Osteoblast (primary cell): ENCODE data around the gene ARHGAP40. TPM values are rescaled to one million over a fixed set of nuclear protein-coding genes. Genes with fewer than 3 reads are reported as not detected.

Experiments
- DNase-seq: peaks from one replicate; pipeline ENCODE4 v3.0.0; 2011; ENCODE audit warnings: low spot score, mixed read lengths; ENCODE audit not compliant: insufficient read length; ENCODE audit errors: missing footprints
- H2AFZ ChIP-seq: 2 replicates; pipeline ENCODE4 v1.6.0; 2011; ENCODE audit warnings: mild to moderate bottlenecking, low read length
- H3K27ac ChIP-seq: 2 replicates; pipeline ENCODE4 v1.5.1; 2011; ENCODE audit warnings: mild to moderate bottlenecking, low read depth, low read length, moderate library complexity
- H3K27me3 ChIP-seq: 2 replicates; pipeline ENCODE4 v1.6.0; 2012; ENCODE audit warnings: mild to moderate bottlenecking, control low read depth, inconsistent platforms, low read length, moderate library complexity; ENCODE audit not compliant: insufficient read depth
- H3K36me3 ChIP-seq: 2 replicates; pipeline ENCODE4 v1.5.1; 2011; ENCODE audit warnings: mild to moderate bottlenecking, low read length, control low read depth, moderate library complexity; ENCODE audit not compliant: insufficient read depth
- H3K4me1 ChIP-seq: 2 replicates; pipeline ENCODE4 v1.5.1; 2011; ENCODE audit warnings: mild to moderate bottlenecking, low read length, control low read depth, moderate library complexity; ENCODE audit not compliant: insufficient read depth
- H3K4me2 ChIP-seq: 2 replicates; pipeline ENCODE4 v1.6.0; 2011; ENCODE audit warnings: mild to moderate bottlenecking, low read length; ENCODE audit not compliant: insufficient read depth
- H3K4me3 ChIP-seq: fragments of 200-600 bp; sonication (generic); 3 replicates; pipeline ENCODE4 v1.5.1; 2012; ENCODE audit warnings: mild to moderate bottlenecking, low read length, inconsistent platforms; ENCODE audit not compliant: insufficient read depth
- H3K79me2 ChIP-seq: 2 replicates; pipeline ENCODE4 v1.6.0; 2012; ENCODE audit warnings: mild to moderate bottlenecking, low read length, control low read depth, inconsistent platforms; ENCODE audit not compliant: insufficient read depth
- H3K9me3 ChIP-seq: 2 replicates; pipeline ENCODE4 v1.5.1; 2011; ENCODE audit warnings: low read depth, low read length, control low read depth
- H4K20me1 ChIP-seq: 2 replicates; pipeline ENCODE4 v1.6.0; 2012; ENCODE audit warnings: mild to moderate bottlenecking, low read length, control low read depth; ENCODE audit not compliant: insufficient read depth
- total RNA-seq: library from RNA; depleted of rRNA; stranded (reverse); fragments of >200 nt; gene quantifications from 2 replicates; pipeline ENCODE4 v1.2.3, GENCODE V29; 2012
- TF ChIP-seq, protein P1 (sequence below): IDR thresholded peaks from 2 replicates; pipeline ENCODE4 v1.5.1; 2011; ENCODE audit warnings: mild to moderate bottlenecking, low read depth, low read length, moderate library complexity; ENCODE audit errors: extremely low read depth

Gene ARHGAP40
- total RNA-seq, 1 donor = not detected

DNA sequence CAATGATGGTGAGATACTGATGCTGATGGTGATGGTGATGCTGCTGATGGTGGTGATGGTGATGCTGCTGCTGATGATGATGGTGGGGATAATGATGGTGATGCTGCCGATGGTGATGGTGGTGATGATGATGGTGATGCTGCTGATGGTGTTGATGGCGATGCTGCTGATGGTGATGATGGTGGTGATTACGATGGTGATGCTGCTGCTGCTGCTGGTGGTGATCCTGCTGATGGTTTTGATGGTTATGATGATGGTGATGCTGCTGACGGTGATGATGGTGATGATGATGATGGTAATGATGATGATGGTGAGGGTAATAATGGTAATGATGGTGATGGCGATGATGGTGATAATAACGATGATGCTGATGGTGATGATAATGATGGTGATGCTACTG is 50.0 kb downstream of the ARHGAP40 start:
- Histone ChIP-seq H3K9me3 (no peaks in the 10 kb centered on the region), H2AFZ (no peak overlapping the region), H3K27me3 (peaks cover 22% of the 10 kb centered on the region), H3K27ac (no peak overlapping the region), H4K20me1 (no peaks in the 10 kb centered on the region), H3K36me3 (no peaks in the 10 kb centered on the region), H3K79me2 (no peaks in the 10 kb centered on the region), H3K4me3 (no peak overlapping the region), H3K4me1 (no peaks in the 10 kb centered on the region), H3K4me2 (no peak overlapping the region)
- DNase-seq = no peak
- TF ChIP-seq, protein P1, sequence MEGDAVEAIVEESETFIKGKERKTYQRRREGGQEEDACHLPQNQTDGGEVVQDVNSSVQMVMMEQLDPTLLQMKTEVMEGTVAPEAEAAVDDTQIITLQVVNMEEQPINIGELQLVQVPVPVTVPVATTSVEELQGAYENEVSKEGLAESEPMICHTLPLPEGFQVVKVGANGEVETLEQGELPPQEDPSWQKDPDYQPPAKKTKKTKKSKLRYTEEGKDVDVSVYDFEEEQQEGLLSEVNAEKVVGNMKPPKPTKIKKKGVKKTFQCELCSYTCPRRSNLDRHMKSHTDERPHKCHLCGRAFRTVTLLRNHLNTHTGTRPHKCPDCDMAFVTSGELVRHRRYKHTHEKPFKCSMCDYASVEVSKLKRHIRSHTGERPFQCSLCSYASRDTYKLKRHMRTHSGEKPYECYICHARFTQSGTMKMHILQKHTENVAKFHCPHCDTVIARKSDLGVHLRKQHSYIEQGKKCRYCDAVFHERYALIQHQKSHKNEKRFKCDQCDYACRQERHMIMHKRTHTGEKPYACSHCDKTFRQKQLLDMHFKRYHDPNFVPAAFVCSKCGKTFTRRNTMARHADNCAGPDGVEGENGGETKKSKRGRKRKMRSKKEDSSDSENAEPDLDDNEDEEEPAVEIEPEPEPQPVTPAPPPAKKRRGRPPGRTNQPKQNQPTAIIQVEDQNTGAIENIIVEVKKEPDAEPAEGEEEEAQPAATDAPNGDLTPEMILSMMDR = no peak

DNA sequence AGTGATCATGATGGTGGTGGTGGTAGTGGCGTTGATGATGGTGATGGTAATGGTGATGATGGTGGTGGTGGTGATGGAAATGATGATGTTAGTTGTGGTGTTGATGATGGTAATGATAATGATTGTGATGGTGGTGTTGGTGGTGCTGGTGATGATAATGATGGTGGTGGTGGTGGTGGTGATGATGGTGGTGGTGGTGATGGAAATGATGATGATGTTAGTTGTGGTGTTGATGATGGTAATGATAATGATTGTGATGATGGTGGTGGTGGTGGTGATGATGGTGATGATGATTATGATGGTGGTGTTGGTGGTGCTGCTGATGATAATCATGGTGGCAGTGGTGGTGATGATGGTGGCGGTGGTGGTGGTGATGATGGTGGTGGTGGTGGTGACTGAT is 51.4 kb downstream of the ARHGAP40 start:
- no peaks in the 10 kb centered on the region for H3K9me3 ChIP-seq
- no peak overlapping the region for H3K4me2 ChIP-seq
- H3K4me1 ChIP-seq = no peaks in the 10 kb centered on the region
- no peaks in the 10 kb centered on the region for H4K20me1 ChIP-seq
- no peak overlapping the region for H2AFZ ChIP-seq
- no peak for DNase-seq
- no peak overlapping the region for H3K4me3 ChIP-seq
- no peaks in the 10 kb centered on the region for H3K79me2 ChIP-seq
- no peaks in the 10 kb centered on the region for H3K36me3 ChIP-seq
- TF ChIP-seq, protein P1 = no peak
- no peak overlapping the region for H3K27ac ChIP-seq
- H3K27me3 ChIP-seq = peaks cover 14% of the 10 kb centered on the region

DNA sequence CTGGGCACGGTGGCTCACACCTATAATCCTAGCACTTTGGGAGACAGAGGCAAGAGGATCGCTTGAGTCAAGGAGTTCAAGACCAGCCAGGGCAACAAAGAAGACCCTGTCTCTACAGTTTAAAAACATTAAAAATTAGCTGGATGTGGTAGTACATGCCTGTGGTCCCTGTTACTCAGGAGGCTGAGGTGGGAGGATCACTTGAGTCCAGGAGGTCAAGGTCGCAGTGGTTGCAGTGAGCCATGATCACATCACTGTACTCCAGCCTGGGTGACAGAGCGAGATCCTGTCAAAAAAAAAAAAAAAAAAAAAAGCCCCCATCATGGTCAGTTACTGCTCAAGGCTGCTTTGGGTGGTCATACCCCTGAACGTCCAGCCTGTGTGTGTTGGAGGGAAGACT is 55.8 kb downstream of the ARHGAP40 start:
- Histone ChIP-seq H3K9me3 (no peaks in the 10 kb centered on the region), H3K36me3 (no peaks in the 10 kb centered on the region), H2AFZ (no peak overlapping the region), H3K4me1 (no peaks in the 10 kb centered on the region), H3K4me3 (no peak overlapping the region), H3K4me2 (no peak overlapping the region), H3K27me3 (peaks cover 7% of the 10 kb centered on the region), H3K27ac (no peak overlapping the region), H3K79me2 (no peaks in the 10 kb centered on the region), H4K20me1 (no peaks in the 10 kb centered on the region)
- TF ChIP-seq, protein P1 = no peak
- no peak for DNase-seq

DNA sequence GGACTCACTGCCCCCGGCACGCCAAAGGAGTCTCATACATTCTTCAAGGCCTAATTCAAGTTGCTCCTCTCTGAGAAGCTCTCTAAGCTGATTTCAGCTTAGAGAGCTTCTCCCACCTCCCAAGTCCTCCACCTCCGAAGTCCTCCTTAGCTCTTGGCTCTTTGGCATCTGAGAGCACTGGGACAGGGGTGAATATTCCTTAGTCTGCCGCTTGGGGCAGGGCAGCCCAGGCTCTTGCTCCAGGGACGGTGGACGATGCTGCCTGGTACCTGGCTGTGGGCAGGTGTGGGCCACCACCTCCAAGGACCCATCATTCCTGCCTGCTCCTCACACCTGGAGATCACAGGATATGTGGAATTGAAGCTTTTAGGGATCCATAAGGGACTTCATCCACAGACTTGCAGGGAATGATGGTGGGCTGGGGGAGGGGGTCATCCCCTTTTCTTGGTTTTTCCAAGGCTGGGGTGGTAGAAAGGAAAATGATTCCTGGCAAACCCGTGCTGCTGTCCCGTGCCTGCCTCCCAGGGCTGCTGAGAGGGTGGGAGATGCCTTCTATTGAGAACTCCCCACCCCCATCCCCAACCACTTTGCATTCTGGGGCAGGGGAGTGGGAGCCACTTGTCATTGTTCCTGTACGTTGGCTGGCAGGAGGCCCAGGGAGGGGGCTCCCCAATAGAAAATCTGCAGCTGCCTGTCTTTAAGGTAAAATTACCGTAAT is 57.4 kb downstream of the ARHGAP40 start:
- TF ChIP-seq, protein P1 = peak; percentile 55
- Histone ChIP-seq H4K20me1 (no peaks in the 10 kb centered on the region), H3K27ac (no peak overlapping the region), H3K27me3 (peaks cover 7% of the 10 kb centered on the region), H3K4me2 (no peak overlapping the region), H2AFZ (no peak overlapping the region), H3K79me2 (no peaks in the 10 kb centered on the region), H3K36me3 (no peaks in the 10 kb centered on the region), H3K9me3 (no peaks in the 10 kb centered on the region), H3K4me1 (no peaks in the 10 kb centered on the region), H3K4me3 (no peak overlapping the region)
- DNase-seq = no peak
